H9 (cell line): ENCODE measurements around the gene OXER1. TPM values are rescaled to one million over a fixed set of nuclear protein-coding genes. Genes with fewer than 3 reads are reported as not detected.
A peak's percentile ranks its signal among the peaks of the same experiment; 100 is the strongest.

Experiments used
- DNase-seq: peaks from one replicate; pipeline ENCODE4 v3.0.0-alpha.2; 2017
- H2AFZ ChIP-seq: one replicate; pipeline ENCODE4 v1.6.1; 2013; ENCODE audit warnings: mild to moderate bottlenecking, low read length, control low read depth, moderate library complexity
- H2AK5ac ChIP-seq: 2 replicates; pipeline ENCODE4 v1.6.1; 2013; ENCODE audit warnings: low read length, control low read depth, mixed read lengths; ENCODE audit not compliant: insufficient read length
- H2BK120ac ChIP-seq: one replicate; pipeline ENCODE4 v1.6.1; 2013; ENCODE audit warnings: low read depth, mild to moderate bottlenecking, low read length, control low read depth, inconsistent platforms; ENCODE audit not compliant: poor library complexity, severe bottlenecking
- H2BK12ac ChIP-seq: 2 replicates; pipeline ENCODE4 v1.6.1; 2013; ENCODE audit warnings: low read length, control low read depth, mixed read lengths, low read depth; ENCODE audit not compliant: insufficient read length
- H2BK15ac ChIP-seq: 2 replicates; pipeline ENCODE4 v1.6.1; 2013; ENCODE audit warnings: low read depth, low read length, control low read depth
- H2BK20ac ChIP-seq: one replicate; pipeline ENCODE4 v1.6.1; 2013; ENCODE audit warnings: low read depth, mild to moderate bottlenecking, low read length, control low read depth, inconsistent platforms; ENCODE audit not compliant: poor library complexity, severe bottlenecking
- H2BK5ac ChIP-seq: 2 replicates; pipeline ENCODE4 v1.6.1; 2013; ENCODE audit warnings: low read length, control low read depth, mixed read lengths; ENCODE audit not compliant: insufficient read length
- H3K14ac ChIP-seq: 2 replicates; pipeline ENCODE4 v1.6.1; 2013; ENCODE audit warnings: low read length, control low read depth; ENCODE audit not compliant: insufficient read depth
- H3K18ac ChIP-seq: 2 replicates; pipeline ENCODE4 v1.6.1; 2013; ENCODE audit warnings: low read depth, mild to moderate bottlenecking, mixed read lengths, low read length, control low read depth; ENCODE audit not compliant: insufficient read length
- H3K23ac ChIP-seq: 2 replicates; pipeline ENCODE4 v1.6.1; 2013; ENCODE audit warnings: low read length, control low read depth, mixed read lengths, low read depth; ENCODE audit not compliant: insufficient read length
- H3K23me2 ChIP-seq: 2 replicates; pipeline ENCODE4 v1.6.1; 2013; ENCODE audit warnings: low read depth, mild to moderate bottlenecking, mixed read lengths, low read length, control low read depth; ENCODE audit not compliant: insufficient read length, poor library complexity, severe bottlenecking
- H3K27ac ChIP-seq: 2 replicates; pipeline ENCODE4 v1.5.1; 2013; ENCODE audit warnings: low read length, control low read depth, mixed read lengths, low read depth; ENCODE audit not compliant: insufficient read length
- H3K27me3 ChIP-seq: 2 replicates; pipeline ENCODE4 v1.6.1; 2013; ENCODE audit warnings: low read length, control low read depth, inconsistent platforms; ENCODE audit not compliant: insufficient read depth
- H3K4ac ChIP-seq: 2 replicates; pipeline ENCODE4 v1.6.1; 2013; ENCODE audit warnings: low read depth, mild to moderate bottlenecking, control low read depth, inconsistent platforms, low read length, moderate library complexity
- H3K4me1 ChIP-seq: 2 replicates; pipeline ENCODE4 v1.6.1; 2013; ENCODE audit warnings: low read length, control low read depth, inconsistent platforms; ENCODE audit not compliant: insufficient read depth
- H3K4me2 ChIP-seq: 2 replicates; pipeline ENCODE4 v1.6.1; 2013; ENCODE audit warnings: low read length, control low read depth, mixed read lengths; ENCODE audit not compliant: insufficient read length, insufficient read depth
- H3K56ac ChIP-seq: 2 replicates; pipeline ENCODE4 v1.6.1; 2013; ENCODE audit warnings: low read depth, mild to moderate bottlenecking, mixed read lengths, low read length, control low read depth; ENCODE audit not compliant: insufficient read length
- H3K79me1 ChIP-seq: 2 replicates; pipeline ENCODE4 v1.6.1; 2013; ENCODE audit warnings: low read depth, mild to moderate bottlenecking, moderate library complexity, low read length, control low read depth, inconsistent platforms; ENCODE audit not compliant: insufficient read depth, poor library complexity, severe bottlenecking
- H3K79me2 ChIP-seq: 2 replicates; pipeline ENCODE4 v1.6.1; 2013; ENCODE audit warnings: low read length, control low read depth, inconsistent platforms; ENCODE audit not compliant: insufficient read depth
- H3K9ac ChIP-seq: 2 replicates; pipeline ENCODE4 v1.6.1; 2013; ENCODE audit warnings: low read length, control low read depth, mixed read lengths; ENCODE audit not compliant: insufficient read length; ENCODE audit errors: extremely low read depth
- H3K9me3 ChIP-seq: one replicate; pipeline ENCODE4 v1.6.1; 2013; ENCODE audit warnings: low read depth, low read length, inconsistent platforms; ENCODE audit not compliant: control insufficient read depth
- H3T11ph ChIP-seq: one replicate; pipeline ENCODE4 v1.6.1; 2013; ENCODE audit warnings: mild to moderate bottlenecking, low read length, control low read depth, inconsistent platforms
- H4K20me1 ChIP-seq: one replicate; pipeline ENCODE4 v1.6.1; 2013; ENCODE audit not compliant: control insufficient read depth, insufficient read length, insufficient read depth
- H4K5ac ChIP-seq: 2 replicates; pipeline ENCODE4 v1.6.1; 2013; ENCODE audit warnings: low read depth, mild to moderate bottlenecking, mixed read lengths, low read length, control low read depth; ENCODE audit not compliant: insufficient read length
- H4K8ac ChIP-seq: replicated peaks from 2 replicates; pipeline ENCODE4 v1.6.1; 2013; ENCODE audit warnings: low read length, control low read depth, mixed read lengths, low read depth; ENCODE audit not compliant: insufficient read length
- H4K91ac ChIP-seq: 2 replicates; pipeline ENCODE4 v1.6.1; 2013; ENCODE audit warnings: low read depth, mild to moderate bottlenecking, moderate library complexity, mixed read lengths, low read length, control low read depth; ENCODE audit not compliant: insufficient read length
- H3K27ac Mint-ChIP-seq, 3 experiments: 2 replicates in 2 of 3; 3 replicates in 1 of 3; pipeline ENCODE4 v1.8.0; 2020 to 2021; ENCODE audit warnings: mixed read lengths in 3 of 3, mild to moderate bottlenecking in 1 of 3, moderate library complexity in 1 of 3
- H3K27me3 Mint-ChIP-seq: 2 replicates; pipeline ENCODE4 v1.8.0; 2021; ENCODE audit warnings: low read depth, mild to moderate bottlenecking, moderate library complexity, mixed read lengths
- H3K36me3 Mint-ChIP-seq, 3 experiments: 2 replicates in 2 of 3; 3 replicates in 1 of 3; pipeline ENCODE4 v1.8.0; 2020 to 2021; ENCODE audit warnings: low read depth in 3 of 3, mixed read lengths in 3 of 3; ENCODE audit not compliant: insufficient read depth in 1 of 3
- H3K4me1 Mint-ChIP-seq, 2 experiments: 2 replicates each; pipeline ENCODE4 v1.8.0; 2020; ENCODE audit warnings: mixed read lengths in 2 of 2
- H3K4me3 Mint-ChIP-seq, 2 experiments: 2 replicates in 1 of 2; 3 replicates in 1 of 2; pipeline ENCODE4 v1.8.0; 2020 to 2021; ENCODE audit warnings: mild to moderate bottlenecking in 2 of 2, mixed read lengths in 2 of 2, moderate library complexity in 1 of 2
- H3K9me3 Mint-ChIP-seq, 2 experiments: 2 replicates in 1 of 2; 3 replicates in 1 of 2; pipeline ENCODE4 v1.8.0; 2020; ENCODE audit warnings: mild to moderate bottlenecking in 2 of 2, mixed read lengths in 2 of 2, moderate library complexity in 1 of 2
- CTCF ChIP-seq: fragments of 200-600 bp; sonication (generic); conservative IDR thresholded peaks from 3 replicates; pipeline ENCODE4 v1.8.0; 2021; ENCODE audit warnings: antibody characterized with exemption, mild to moderate bottlenecking
- WGBS: extraction: QIAGEN DNeasy Blood & Tissue Kit; methylation state at CpG from one replicate; pipeline ENCODE4 v1.1.7; 2013; ENCODE audit warnings: missing lambda C conversion rate, low lambda C conversion rate, mixed read lengths; ENCODE audit not compliant: insufficient read length; ENCODE audit errors: extremely low coverage; 5-methylcytosine and 5-hydroxymethylcytosine counted together
- total RNA-seq: library from RNA; stranded (reverse); gene quantifications from 2 replicates; pipeline ENCODE4 v1.2.1, GENCODE V29; 2021

The OXER1 gene
- total RNA-seq, 1 experiment from 2014 or later: 1.6 TPM

DNA sequence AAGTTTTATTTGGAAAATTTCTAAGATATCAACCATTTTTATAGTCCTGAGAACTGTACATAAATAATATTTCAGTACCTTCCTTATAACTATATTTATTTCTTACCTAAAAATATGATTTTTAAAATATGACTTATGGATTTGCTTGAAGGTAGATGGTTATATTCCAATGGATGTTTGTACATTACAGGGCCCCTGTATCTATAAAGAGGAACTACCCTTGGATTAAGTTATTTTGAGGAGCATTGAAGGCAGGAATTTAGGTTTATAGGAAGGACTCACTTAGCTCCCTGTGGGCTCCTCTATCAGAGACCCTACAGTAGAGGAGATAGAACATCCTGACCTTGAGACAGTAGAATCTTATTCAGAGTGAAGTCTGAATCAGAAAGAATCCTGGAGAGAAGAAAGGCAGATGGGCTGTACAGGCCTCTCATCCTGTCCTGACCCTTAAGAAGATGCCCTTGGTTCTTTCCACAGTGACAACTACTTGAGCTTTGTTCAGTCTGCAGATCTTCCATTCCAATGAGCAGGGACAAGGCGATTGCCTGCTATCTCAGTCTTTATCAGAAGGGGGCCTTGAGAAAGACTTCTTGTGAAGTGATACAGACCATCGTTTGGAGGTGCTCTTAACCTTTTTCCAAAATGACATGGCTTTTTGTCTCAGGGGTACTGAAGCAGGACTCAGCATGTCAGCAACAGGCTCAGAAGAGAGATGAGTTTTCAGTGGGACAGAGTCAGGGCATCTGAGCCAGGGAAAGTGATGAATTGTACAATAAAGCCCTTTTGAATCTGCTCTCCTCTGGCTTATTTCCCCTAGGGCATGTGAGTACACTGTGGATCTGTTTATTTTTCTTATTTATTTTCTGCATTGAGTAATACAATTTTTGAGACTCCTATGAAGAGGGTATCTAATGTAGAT lies 20.9 kb downstream of the OXER1 start:
- H3K79me1 ChIP-seq: no peaks in the 10 kb centered on the region
- H3K23ac ChIP-seq: no peak overlapping the region
- Mint-ChIP-seq H3K4me3 (no peak overlapping the region), H3K36me3 (peaks cover 16 to 23% (median 22%) of the 10 kb centered on the region in 3 experiments), H3K9me3 (peaks cover 0 to 4% of the 10 kb centered on the region in 2 experiments; a peak in 2 of 5 replicates), H3K4me1 (peaks cover 19 to 24% of the 10 kb centered on the region in 2 experiments), H3K27me3 (no peaks in the 10 kb centered on the region), H3K27ac (no peak overlapping the region; a peak in 1 of 7 replicates)
- no peak overlapping the region for H2BK15ac ChIP-seq
- H3K14ac ChIP-seq: no peak overlapping the region
- no CpG with 5 or more reads among the region's 2 CpGs for WGBS
- H3K9me3 ChIP-seq: no peaks in the 10 kb centered on the region
- no peak overlapping the region for H4K8ac ChIP-seq
- H4K5ac ChIP-seq: no peak overlapping the region
- H3K23me2 ChIP-seq: no peaks in the 10 kb centered on the region
- no peak overlapping the region for H2BK20ac ChIP-seq
- H2AK5ac ChIP-seq: no peak overlapping the region
- no peak overlapping the region for H2AFZ ChIP-seq
- H3K4ac ChIP-seq: no peak overlapping the region
- no peak overlapping the region for H3K56ac ChIP-seq
- no peaks in the 10 kb centered on the region for H4K20me1 ChIP-seq
- no peak overlapping the region for H2BK5ac ChIP-seq
- no peaks in the 10 kb centered on the region for H3K27me3 ChIP-seq
- DNase-seq: no peak
- no peak overlapping the region for H3K9ac ChIP-seq
- H2BK120ac ChIP-seq: no peak overlapping the region
- H3K27ac ChIP-seq: no peak overlapping the region
- H4K91ac ChIP-seq: no peak overlapping the region
- H3T11ph ChIP-seq: no peak overlapping the region
- no peak overlapping the region for H3K4me2 ChIP-seq
- H3K79me2 ChIP-seq: no peaks in the 10 kb centered on the region
- TF ChIP-seq CTCF: peak; percentile 28; the same call in 1 of the 3 replicates
- no peak overlapping the region for H2BK12ac ChIP-seq
- no peaks in the 10 kb centered on the region for H3K4me1 ChIP-seq
- no peak overlapping the region for H3K18ac ChIP-seq
